ENCODE data around the gene ZNF486.

DNA sequence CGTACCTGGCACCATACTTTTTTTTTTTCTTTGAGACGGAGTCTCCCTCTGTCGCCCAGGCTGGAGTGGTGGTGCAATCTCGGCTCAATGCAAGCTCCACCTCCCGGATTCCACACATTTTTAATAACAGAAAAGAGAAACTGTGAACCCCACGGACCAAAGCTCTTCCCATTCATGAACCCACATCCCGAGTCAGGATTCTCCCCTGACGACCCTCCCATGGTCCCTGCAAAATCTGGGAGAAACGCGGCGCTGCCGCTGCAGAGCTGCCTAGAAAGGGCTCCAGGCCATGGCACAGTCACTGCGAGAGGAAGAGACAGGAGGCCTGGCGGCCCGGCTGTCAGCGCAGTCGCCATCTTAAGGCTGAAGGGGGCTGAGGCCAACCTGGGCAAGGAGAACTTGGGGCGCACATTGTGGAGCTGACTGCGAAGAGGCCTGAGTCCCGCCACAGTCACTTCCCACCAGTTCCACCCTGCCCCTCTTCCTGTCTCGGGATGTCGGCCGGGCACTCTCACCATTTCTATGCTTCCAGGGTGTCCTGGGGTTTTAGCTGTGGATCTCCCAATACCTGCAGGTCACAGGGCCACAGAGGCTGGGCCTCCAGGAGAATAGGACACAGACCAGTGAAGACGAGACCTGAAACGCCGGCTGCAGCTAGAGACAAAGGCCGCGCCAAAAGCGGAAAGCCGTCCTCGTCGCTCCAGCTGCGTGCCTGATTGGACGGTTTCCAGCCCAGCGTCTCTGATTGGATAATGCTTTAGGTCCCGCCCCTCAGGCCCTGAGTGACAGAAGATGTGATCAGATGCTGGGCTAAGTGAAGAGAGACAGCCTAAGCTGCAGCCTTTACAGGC, 71.0 kb downstream of the ZNF486 start:
- TF ChIP-seq, protein P1, sequence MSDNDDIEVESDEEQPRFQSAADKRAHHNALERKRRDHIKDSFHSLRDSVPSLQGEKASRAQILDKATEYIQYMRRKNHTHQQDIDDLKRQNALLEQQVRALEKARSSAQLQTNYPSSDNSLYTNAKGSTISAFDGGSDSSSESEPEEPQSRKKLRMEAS (IDR thresholded peaks at IDR 0.05) = no peak
- TF ChIP-seq, protein P2, sequence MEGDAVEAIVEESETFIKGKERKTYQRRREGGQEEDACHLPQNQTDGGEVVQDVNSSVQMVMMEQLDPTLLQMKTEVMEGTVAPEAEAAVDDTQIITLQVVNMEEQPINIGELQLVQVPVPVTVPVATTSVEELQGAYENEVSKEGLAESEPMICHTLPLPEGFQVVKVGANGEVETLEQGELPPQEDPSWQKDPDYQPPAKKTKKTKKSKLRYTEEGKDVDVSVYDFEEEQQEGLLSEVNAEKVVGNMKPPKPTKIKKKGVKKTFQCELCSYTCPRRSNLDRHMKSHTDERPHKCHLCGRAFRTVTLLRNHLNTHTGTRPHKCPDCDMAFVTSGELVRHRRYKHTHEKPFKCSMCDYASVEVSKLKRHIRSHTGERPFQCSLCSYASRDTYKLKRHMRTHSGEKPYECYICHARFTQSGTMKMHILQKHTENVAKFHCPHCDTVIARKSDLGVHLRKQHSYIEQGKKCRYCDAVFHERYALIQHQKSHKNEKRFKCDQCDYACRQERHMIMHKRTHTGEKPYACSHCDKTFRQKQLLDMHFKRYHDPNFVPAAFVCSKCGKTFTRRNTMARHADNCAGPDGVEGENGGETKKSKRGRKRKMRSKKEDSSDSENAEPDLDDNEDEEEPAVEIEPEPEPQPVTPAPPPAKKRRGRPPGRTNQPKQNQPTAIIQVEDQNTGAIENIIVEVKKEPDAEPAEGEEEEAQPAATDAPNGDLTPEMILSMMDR (IDR thresholded peaks at IDR 0.05; ENCODE audit: low read depth, low read length, missing input control) = no peak
- TF ChIP-seq GABPA (IDR thresholded peaks at IDR 0.05 in 1 of 2, conservative IDR thresholded peaks at IDR 0.05 in 1 of 2) = no peak
- TF ChIP-seq SP1 (IDR thresholded peaks at IDR 0.05) = peak; percentile 52
- TF ChIP-seq, protein P3, sequence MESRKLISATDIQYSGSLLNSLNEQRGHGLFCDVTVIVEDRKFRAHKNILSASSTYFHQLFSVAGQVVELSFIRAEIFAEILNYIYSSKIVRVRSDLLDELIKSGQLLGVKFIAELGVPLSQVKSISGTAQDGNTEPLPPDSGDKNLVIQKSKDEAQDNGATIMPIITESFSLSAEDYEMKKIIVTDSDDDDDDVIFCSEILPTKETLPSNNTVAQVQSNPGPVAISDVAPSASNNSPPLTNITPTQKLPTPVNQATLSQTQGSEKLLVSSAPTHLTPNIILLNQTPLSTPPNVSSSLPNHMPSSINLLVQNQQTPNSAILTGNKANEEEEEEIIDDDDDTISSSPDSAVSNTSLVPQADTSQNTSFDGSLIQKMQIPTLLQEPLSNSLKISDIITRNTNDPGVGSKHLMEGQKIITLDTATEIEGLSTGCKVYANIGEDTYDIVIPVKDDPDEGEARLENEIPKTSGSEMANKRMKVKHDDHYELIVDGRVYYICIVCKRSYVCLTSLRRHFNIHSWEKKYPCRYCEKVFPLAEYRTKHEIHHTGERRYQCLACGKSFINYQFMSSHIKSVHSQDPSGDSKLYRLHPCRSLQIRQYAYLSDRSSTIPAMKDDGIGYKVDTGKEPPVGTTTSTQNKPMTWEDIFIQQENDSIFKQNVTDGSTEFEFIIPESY (IDR thresholded peaks at IDR 0.05) = no peak
